HUES48 (cell line): ENCODE data around the gene GFRA1.

Experiments used
- H3K27ac ChIP-seq: one replicate; pipeline ENCODE4 v1.7.0; 2013; ENCODE audit warnings: low read depth, low read length, inconsistent platforms
- H3K27me3 ChIP-seq: 2 replicates; pipeline ENCODE4 v1.6.1; 2013; ENCODE audit warnings: mild to moderate bottlenecking, low read length; ENCODE audit not compliant: control insufficient read depth, insufficient read depth
- H3K36me3 ChIP-seq: 2 replicates; pipeline ENCODE4 v1.6.1; 2013; ENCODE audit warnings: low read length; ENCODE audit not compliant: control insufficient read depth, insufficient read depth
- H3K4me1 ChIP-seq: 2 replicates; pipeline ENCODE4 v1.6.1; 2013; ENCODE audit warnings: mild to moderate bottlenecking, low read length; ENCODE audit not compliant: control insufficient read depth, insufficient read depth
- H3K4me3 ChIP-seq: 2 replicates; pipeline ENCODE4 v1.5.1; 2013; ENCODE audit warnings: mild to moderate bottlenecking, low read depth, low read length
- H3K9ac ChIP-seq: 2 replicates; pipeline ENCODE4 v1.6.1; 2013; ENCODE audit warnings: mild to moderate bottlenecking, low read depth, low read length, moderate library complexity
- H3K9me3 ChIP-seq: 2 replicates; pipeline ENCODE4 v1.6.1; 2013; ENCODE audit warnings: low read length; ENCODE audit not compliant: control insufficient read depth, insufficient read depth

Gene GFRA1

DNA sequence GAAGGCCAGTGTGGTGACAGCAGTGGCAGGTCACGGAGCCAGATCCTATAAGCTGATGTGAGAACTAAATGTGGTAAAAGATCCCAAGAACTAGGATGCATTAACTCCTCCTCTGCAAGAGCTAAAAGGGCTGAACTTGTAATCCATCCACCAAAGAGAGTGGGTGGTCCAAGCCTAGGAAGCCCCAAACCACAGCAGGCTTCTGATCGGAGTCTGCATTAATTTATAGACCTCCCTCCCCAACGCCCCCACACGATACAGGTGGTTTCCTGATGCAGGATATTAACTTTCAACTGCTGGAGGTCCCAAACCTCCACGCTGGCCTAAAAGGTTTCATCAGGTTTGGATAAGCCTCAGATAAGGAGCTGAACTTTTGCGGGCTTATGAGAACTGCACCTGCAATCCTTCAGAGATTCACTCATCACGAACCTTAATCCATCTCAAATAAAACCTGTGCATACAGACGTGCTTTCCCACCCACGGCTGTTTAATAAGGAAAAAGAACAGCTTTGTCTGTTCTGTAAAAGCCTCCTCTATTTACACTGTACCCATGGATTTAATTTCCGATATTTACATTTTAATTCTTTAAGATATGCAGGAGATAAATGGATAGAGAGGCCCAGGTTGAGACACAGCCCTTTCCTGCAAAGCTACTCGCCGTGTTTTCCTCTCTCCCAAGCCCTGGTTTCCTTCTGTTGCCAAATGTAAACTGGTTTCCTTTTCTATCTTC, 74.9 kb downstream of the GFRA1 start:
- Histone ChIP-seq H3K4me1 (peaks cover 19% of the 10 kb centered on the region), H3K9ac (no peak overlapping the region), H3K27me3 (no peaks in the 10 kb centered on the region), H3K9me3 (peaks cover 6% of the 10 kb centered on the region), H3K27ac (no peak overlapping the region), H3K36me3 (no peaks in the 10 kb centered on the region), H3K4me3 (no peak overlapping the region)

DNA sequence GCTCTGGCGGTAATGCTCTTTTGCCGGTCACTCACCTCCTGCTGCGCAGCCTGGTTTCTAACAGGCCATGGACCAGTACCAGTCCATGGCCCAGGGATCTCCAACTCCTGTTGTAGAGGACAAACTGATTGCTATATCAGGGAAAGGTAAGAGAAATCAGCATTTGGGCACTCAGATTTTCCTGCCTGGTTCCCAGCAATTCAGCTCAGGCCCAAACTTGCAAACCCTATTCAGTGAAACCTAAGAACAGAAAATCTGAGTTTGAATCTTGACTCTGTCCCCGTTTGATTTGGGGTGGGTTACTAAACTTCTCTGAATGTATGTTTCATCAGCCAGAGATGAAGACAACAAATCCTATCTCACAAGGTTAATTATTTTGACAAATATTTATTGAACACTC, 77.4 kb downstream of the GFRA1 start:
- Histone ChIP-seq H3K4me3 (no peak overlapping the region), H3K36me3 (no peaks in the 10 kb centered on the region), H3K4me1 (peaks cover 23% of the 10 kb centered on the region), H3K9ac (no peak overlapping the region), H3K27me3 (no peaks in the 10 kb centered on the region), H3K27ac (peak overlapping the region; percentile 69), H3K9me3 (peaks cover 6% of the 10 kb centered on the region)

- H3K9ac ChIP-seq: no peak overlapping the region
- no peaks in the 10 kb centered on the region for H3K27me3 ChIP-seq
- peak overlapping the region; percentile 69 for H3K27ac ChIP-seq
- H3K4me1 ChIP-seq: peaks cover 23% of the 10 kb centered on the region
- peaks cover 6% of the 10 kb centered on the region for H3K9me3 ChIP-seq
- H3K4me3 ChIP-seq: no peak overlapping the region
- H3K36me3 ChIP-seq: no peaks in the 10 kb centered on the region
Measured at GRCh38 chr10:116195039-116195438, 78.0 kb downstream of the GFRA1 start.

GRCh38 chr10:116194061-116194460, 78.9 kb downstream of the GFRA1 start:
- no peak overlapping the region for H3K9ac ChIP-seq
- peaks cover 6% of the 10 kb centered on the region for H3K9me3 ChIP-seq
- H3K4me3 ChIP-seq: no peak overlapping the region
- H3K36me3 ChIP-seq: no peaks in the 10 kb centered on the region
- H3K4me1 ChIP-seq: peaks cover 23% of the 10 kb centered on the region
- H3K27ac ChIP-seq: no peak overlapping the region
- no peaks in the 10 kb centered on the region for H3K27me3 ChIP-seq

DNA sequence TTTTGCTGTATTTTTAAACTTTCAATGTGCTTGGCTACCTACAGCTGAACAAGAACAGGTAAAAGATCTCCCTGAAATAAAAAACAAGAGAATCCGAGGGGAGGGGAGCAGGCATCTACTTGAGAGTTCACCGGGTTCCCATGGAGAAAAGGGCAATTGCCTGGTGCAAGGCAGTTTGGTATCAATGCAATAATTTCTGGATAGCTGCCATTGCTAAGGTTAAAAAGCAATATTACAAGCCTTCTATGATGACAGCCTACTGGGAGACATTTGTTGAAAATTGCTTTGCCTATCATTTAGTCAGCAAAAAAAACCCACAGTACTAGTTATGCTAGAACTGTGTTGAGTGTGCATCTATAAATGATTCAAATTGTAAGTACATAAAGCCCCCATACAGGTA, 82.1 kb downstream of the GFRA1 start:
- H3K36me3 ChIP-seq: no peaks in the 10 kb centered on the region
- H3K4me3 ChIP-seq: no peak overlapping the region
- peaks cover 3% of the 10 kb centered on the region for H3K9me3 ChIP-seq
- H3K4me1 ChIP-seq: peaks cover 23% of the 10 kb centered on the region
- H3K27me3 ChIP-seq: no peaks in the 10 kb centered on the region
- no peak overlapping the region for H3K9ac ChIP-seq
- no peak overlapping the region for H3K27ac ChIP-seq

- Histone ChIP-seq H3K27ac (no peak overlapping the region), H3K27me3 (no peaks in the 10 kb centered on the region), H3K9me3 (no peaks in the 10 kb centered on the region), H3K36me3 (no peaks in the 10 kb centered on the region), H3K4me1 (no peaks in the 10 kb centered on the region), H3K4me3 (no peak overlapping the region), H3K9ac (no peak overlapping the region)
Measured at GRCh38 chr10:116186273-116186672, 86.7 kb downstream of the GFRA1 start.

DNA sequence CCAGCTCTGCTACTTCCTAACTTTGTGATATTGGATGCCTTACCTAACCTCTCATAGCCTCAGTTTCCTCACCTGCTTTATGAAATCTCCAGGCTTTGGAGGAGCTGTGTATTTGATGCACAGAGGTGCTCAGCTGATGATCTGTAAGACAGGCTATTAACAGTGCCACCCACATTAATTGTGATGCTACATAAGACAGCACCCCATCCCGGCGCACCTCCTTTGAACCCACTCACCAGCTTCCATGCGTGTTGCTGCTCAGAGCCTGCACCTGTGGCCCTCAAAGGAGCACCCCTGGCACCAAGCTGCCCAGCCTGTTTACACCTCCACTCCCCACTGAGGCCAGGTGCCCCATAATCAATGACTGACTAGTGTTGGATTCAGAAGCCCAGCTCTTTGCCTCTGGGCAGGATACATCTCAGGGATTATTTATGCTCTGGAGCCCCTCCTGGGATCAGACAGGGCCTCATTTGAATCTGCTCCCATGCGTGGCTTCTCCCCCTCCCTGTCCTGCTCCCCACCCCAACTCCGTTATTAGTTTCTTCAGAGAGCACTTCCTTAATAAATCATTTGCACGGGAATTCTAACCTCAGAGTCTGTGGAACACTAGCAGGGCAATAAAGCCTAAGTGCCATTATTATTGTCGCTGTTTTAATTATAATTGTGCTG, 87.7 kb downstream of the GFRA1 start:
- Histone ChIP-seq H3K9ac (no peak overlapping the region), H3K9me3 (no peaks in the 10 kb centered on the region), H3K4me1 (no peaks in the 10 kb centered on the region), H3K27me3 (no peaks in the 10 kb centered on the region), H3K36me3 (no peaks in the 10 kb centered on the region), H3K27ac (no peak overlapping the region), H3K4me3 (no peak overlapping the region)

- no peaks in the 10 kb centered on the region for H3K9me3 ChIP-seq
- H3K27me3 ChIP-seq: no peaks in the 10 kb centered on the region
- H3K27ac ChIP-seq: no peak overlapping the region
- H3K36me3 ChIP-seq: no peaks in the 10 kb centered on the region
- H3K4me1 ChIP-seq: no peaks in the 10 kb centered on the region
- no peak overlapping the region for H3K4me3 ChIP-seq
- no peak overlapping the region for H3K9ac ChIP-seq
Measured at GRCh38 chr10:116184512-116184794, 88.6 kb downstream of the GFRA1 start.

GRCh38 chr10:116183733-116184511, 89.1 kb downstream of the GFRA1 start:
- Histone ChIP-seq H3K4me1 (no peaks in the 10 kb centered on the region), H3K27me3 (no peaks in the 10 kb centered on the region), H3K27ac (no peak overlapping the region), H3K36me3 (no peaks in the 10 kb centered on the region), H3K9me3 (no peaks in the 10 kb centered on the region), H3K4me3 (no peak overlapping the region), H3K9ac (no peak overlapping the region)

DNA sequence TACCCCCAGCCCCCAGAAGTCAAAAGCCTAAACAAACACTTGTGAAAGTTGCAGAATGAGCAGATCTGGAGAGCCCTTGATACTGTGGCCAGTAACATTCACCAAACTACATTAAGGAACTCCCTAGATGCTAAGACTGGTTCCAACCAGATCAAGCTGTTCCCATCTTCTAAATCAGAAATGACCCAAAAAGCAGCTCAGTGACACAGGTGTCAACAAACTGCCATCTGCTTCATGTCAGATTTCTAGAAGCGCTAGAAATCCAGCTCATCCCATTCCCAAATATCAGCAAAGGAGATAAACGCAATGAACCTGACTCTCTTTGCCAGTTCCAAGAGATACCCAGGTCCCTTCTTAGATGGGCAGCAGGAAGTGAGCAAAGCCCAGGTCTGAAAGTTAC, 90.6 kb downstream of the GFRA1 start:
- Histone ChIP-seq H3K9ac (no peak overlapping the region), H3K27me3 (no peaks in the 10 kb centered on the region), H3K9me3 (no peaks in the 10 kb centered on the region), H3K4me1 (no peaks in the 10 kb centered on the region), H3K27ac (no peak overlapping the region), H3K4me3 (no peak overlapping the region), H3K36me3 (no peaks in the 10 kb centered on the region)

DNA sequence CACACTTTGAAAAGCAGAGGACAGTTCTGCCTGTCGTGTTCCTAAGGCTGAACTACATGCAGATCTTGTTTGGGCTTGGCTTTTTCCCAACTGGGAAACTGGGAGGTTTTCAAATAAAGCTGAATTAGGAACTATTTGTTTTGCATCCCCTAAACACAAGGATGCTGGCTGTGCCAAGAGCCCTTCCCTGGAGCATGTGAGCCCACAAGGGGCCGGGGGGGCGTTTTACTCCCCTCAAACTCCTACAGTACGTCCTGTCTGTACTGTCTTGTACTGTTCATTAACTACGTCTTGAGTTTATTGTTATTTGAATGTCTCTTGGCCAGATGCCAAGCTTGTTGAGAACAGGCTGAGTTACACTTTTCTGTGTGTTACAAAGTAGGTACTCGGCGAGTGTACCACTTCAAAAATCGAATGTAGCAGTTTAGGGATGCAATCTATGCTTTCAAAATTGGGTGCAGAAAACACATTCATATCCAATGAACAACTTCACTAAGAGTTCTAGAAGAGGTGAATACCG, 94.9 kb downstream of the GFRA1 start:
- Histone ChIP-seq H3K9me3 (no peaks in the 10 kb centered on the region), H3K4me1 (peaks cover 6% of the 10 kb centered on the region), H3K27ac (no peak overlapping the region), H3K36me3 (no peaks in the 10 kb centered on the region), H3K27me3 (no peaks in the 10 kb centered on the region), H3K9ac (no peak overlapping the region), H3K4me3 (no peak overlapping the region)
